Endometrial microvascular endothelial cells (primary cell): ENCODE results near the gene UXS1. TPM values are rescaled to one million over a fixed set of nuclear protein-coding genes. Genes with fewer than 3 reads are reported as not detected.
"Not testable (repeated sequence)": the region's sequence is repeated elsewhere in the genome, so short reads cannot be mapped to it uniquely, and the experiment has no call there.

Source experiments
- in situ Hi-C: cut with HindIII; loops from 2 replicates; pipeline ENCODE4 v1.10.0; 2017; ENCODE audit warnings: low sequenced_read_pairs, low pct_unique_long_range_greater_than_20kb; ENCODE audit errors: inconsistent ontology term
- total RNA-seq: library from RNA; depleted of rRNA; stranded (reverse); fragments of >200 nt; gene quantifications from one replicate; pipeline ENCODE4 v1.2.3, GENCODE V29; 2015; ENCODE audit errors: inconsistent ontology term

The UXS1 gene
- total RNA-seq, 1 donor from 2014 or later: 51.7 TPM

- in situ Hi-C loops: no loop called here
Observed at GRCh38 chr2:106140913-106141312, 53.2 kb downstream of the UXS1 start.

GRCh38 chr2:106140113-106140512 lies 54.0 kb downstream of the UXS1 start:
- in situ Hi-C loops: no loop called here

GRCh38 chr2:106139238-106139935 lies 54.7 kb downstream of the UXS1 start:
- in situ Hi-C loops: no loop called here

- in situ Hi-C loops: no loop called here
Observed at GRCh38 chr2:106138543-106139237, 55.4 kb downstream of the UXS1 start.

GRCh38 chr2:106137731-106138521 lies 56.2 kb downstream of the UXS1 start:
- in situ Hi-C loops: no loop called here

- in situ Hi-C loops: not testable (repeated sequence)
Observed at GRCh38 chr2:106131192-106131591, 62.9 kb downstream of the UXS1 start.

GRCh38 chr2:106130251-106130998 lies 63.7 kb downstream of the UXS1 start:
- in situ Hi-C loops: no loop called here

GRCh38 chr2:106129592-106129991 lies 64.5 kb downstream of the UXS1 start:
- in situ Hi-C loops: no loop called here

- in situ Hi-C loops: no loop called here
Observed at GRCh38 chr2:106129150-106129549, 65.0 kb downstream of the UXS1 start.

- in situ Hi-C loops: no loop called here
Observed at GRCh38 chr2:106127776-106128268, 66.3 kb downstream of the UXS1 start.

- in situ Hi-C loops: no loop called here
Observed at GRCh38 chr2:106127282-106127771, 66.8 kb downstream of the UXS1 start.

GRCh38 chr2:106126705-106127281 lies 67.3 kb downstream of the UXS1 start:
- in situ Hi-C loops: no loop called here

GRCh38 chr2:106126295-106126694 lies 67.8 kb downstream of the UXS1 start:
- in situ Hi-C loops: no loop called here

- in situ Hi-C loops: no loop called here
Observed at GRCh38 chr2:106124905-106125549, 69.1 kb downstream of the UXS1 start.

- in situ Hi-C loops: no loop called here
Observed at GRCh38 chr2:106124106-106124756, 69.9 kb downstream of the UXS1 start.

GRCh38 chr2:106122157-106122556 lies 71.9 kb downstream of the UXS1 start:
- in situ Hi-C loops: no loop called here

- in situ Hi-C loops: no loop called here
Observed at GRCh38 chr2:106120432-106120831, 73.7 kb downstream of the UXS1 start.

- in situ Hi-C loops: no loop called here
Observed at GRCh38 chr2:106119074-106119473, 75.0 kb downstream of the UXS1 start.
